Stimulated activated CD8-positive, alpha-beta memory T cell treated with anti-CD3 and anti-CD28 coated beads, Interleukin-12 subunit alpha, Interleukin-12 subunit beta, amount 100 ng/mL, for 4 hours (primary cell): ENCODE data around the gene ZG16B.
A peak's percentile ranks its signal among the peaks of the same experiment; 100 is the strongest.

Experiments
- DNase-seq: peaks from one replicate; pipeline ENCODE4 v3.0.0-alpha.2; 2020; ENCODE audit warnings: low read depth

Gene ZG16B

DNA sequence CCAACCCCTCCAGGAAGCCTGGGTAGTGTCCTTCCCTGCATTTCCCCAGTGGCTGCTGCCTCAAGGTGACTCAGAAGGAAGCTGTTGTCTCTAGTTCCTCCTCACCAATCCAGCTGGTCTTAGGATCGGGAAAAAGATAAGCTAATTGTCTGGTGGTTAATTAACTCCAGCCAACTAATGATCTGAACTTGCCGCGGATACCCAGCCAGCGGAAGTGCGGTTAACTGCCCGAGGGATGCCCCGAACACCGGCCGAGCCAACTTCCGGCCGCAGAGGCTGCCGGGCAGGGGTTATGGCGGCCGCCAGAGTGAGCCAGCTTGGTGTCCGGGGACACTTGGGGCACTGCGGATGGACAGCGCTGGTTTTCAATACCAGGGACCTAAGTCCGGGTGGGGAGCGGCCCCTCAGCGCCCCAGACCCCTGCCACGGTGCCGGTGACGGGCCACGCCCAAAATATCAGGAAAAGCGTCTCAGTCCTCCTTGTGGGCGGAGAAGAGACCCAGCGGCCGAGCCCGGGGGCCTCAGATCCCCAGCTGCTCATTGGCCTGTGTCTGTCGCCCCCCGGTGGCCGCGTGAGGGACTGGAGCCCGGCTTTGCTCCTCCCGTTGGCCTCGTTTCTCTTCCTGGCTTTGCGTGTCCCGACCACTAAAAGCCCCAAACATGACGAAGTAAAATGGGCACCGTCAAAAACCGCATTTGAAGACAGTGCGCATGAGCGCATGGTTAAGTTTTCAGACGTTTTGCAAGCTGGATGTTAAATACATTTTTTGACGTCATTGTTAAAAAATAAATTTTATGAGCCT, 38.1 kb downstream of the ZG16B start:
- DNase-seq: peak; percentile 82

DNA sequence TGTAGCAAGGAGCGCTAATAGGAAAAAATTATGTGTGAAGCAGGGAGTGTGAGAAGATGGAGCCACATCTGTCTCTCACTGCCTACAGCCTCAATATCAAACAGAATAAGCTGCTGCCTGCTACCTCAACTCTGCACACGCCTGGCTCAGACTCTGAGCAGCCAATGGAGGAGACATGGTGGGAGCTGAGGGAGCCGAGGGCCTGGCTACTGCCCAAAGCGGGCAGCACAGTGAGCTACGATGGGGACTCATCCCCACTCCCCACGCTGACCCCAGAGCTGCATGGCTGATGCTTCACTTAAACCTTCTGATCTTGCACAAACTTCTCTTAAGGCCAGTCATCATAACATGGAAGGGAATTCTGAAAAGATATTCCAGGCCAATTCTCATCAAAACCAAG, 41.8 kb downstream of the ZG16B start:
- DNase-seq: no peak

DNA sequence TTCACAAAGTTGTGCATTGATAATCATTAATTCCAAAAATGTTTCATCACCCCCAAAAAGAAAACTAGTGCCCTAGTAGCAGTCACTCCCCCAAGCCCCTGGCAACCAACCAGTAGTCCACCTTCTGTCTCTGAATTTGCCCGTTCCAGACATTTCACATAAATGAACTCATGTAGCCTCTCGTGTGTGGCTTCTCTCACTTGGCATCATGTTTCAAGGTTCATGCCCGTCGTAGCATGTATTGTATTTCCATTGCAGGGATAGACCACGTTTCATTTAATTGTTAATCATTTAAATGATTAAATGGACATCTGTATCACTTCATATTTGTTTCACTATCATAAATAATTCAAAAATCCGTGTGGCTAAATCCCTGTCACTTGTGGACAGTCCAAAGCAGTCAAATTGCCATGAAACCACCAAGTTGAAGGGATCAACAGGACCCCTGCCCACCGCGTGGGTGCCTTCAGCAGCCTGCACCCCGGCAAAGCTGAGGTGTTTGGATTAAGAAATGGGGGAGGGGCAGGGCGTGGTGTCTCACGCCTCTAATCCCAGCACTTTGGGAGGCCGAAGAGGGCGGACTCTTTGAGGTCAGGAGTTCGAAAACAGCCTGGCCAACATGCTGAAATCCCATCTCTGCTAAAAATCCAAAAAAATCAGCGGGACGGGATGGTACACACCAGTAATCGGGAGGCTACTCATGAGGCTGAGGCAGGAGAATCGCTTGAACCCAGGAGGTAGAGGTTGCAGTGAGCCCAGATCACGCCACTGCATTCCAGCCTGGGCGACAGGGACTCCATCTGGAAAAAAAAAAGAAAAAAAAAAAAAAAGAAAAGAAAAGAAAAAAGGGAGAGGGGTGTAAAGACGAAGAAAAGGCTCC, 44.2 kb downstream of the ZG16B start:
- DNase-seq: no peak

DNA sequence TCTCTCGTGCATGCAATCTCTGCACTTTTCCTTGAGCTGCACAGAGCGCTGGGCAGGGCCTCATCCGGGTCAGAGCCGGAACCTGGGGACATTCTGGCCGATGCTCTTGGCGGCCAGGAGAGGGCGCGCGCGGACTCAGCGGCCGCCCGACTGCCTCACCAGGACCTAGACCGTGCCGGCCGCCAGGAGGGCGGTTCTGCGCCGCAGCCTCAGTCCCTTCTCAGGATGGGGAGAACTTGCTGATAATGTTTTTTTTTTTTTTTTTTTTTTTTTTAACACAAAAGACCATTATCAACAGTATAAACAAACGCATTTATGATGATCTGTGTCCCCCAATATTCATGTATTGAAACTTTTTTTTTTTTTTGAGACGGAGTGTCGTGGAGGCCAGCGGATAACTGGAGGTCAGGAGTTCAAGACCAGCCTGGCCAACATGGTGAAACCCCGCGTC, 44.8 kb downstream of the ZG16B start:
- DNase-seq: peak; percentile 40

DNA sequence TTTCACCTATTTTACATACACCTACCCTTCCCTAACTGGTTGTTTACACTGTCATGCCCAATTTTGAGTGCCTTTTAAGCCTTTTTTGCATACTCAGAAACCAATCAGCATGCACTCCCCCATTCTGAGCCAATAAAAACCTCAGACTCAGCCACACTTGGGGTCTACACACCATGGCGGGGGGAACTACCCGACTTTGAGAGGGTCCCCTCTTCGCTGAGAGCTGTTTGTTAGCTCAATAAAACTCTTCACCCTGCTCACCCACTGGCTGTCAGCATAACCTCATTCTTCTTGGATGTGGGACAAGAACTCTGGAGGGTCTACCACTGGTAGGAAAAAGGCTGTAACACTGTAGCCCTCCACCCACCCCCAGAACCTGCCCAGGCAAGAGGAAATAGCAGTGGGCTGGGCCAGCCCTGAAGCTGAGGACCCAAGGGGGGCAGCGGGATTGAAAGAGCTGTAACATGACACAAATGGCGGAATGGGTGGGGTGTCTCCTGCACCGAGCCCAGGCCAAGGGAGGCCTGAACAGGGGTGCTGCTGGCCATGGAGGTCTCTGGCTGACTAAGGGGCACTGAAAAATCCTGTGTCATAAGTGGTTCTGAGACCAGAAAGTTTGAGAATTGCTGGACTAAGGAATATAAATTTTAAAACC, 49.9 kb downstream of the ZG16B start:
- no peak for DNase-seq
